Stimulated activated CD8-positive, alpha-beta memory T cell treated with anti-CD3 and anti-CD28 coated beads, Interleukin-7, amount 100 ng/mL, for 24 hours (primary cell): ENCODE measurements around the gene GPD2.
"Not testable (repeated sequence)": the region's sequence is repeated elsewhere in the genome, so short reads cannot be mapped to it uniquely, and the experiment has no call there.

Source experiments
- DNase-seq: peaks from one replicate; pipeline ENCODE4 v3.0.0-alpha.2; 2020; ENCODE audit warnings: low read depth

Gene GPD2

DNA sequence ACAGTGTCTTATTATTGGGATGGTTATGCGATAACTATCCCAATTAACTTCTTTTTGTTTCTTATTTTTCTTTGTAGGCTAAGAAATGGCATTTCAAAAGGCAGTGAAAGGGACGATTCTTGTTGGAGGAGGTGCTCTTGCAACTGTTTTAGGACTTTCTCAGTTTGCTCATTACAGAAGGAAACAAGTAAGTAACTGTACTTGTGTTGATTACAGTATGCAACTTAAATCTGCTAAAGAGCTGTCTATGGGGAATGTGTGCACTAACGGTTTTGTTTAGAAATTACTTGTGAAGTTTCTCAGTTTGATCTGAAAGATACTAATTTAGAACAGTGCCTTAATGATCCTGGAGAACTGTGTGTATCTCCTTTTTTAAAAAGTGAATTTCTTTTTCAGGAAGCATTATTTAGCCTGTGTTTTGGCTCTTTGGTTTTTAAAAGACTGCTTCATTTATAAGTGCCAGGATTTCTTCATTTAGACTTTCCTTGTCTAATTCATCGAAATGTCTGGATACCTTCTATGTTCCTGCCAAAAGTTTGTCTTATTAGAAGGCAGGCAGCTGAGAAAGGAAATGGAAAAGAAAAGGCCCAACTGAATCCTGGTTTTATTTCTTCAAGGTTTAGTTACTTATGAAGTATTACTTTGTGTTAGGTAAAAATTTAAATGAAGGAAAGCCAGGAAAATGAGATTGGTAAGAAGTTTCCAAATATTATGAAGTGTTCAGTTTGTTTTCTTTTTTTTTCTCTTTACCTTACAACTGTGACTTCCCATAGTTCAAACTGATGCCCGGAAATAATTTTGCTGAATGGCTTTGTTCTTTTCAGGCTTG lies 40.1 kb downstream of the GPD2 start:
- no peak for DNase-seq

- no peak for DNase-seq
Observed at GRCh38 chr2:156476850-156477206, 40.6 kb downstream of the GPD2 start.

- no peak for DNase-seq
Observed at GRCh38 chr2:156480376-156480775, 44.2 kb downstream of the GPD2 start.

GRCh38 chr2:156481312-156481711 lies 45.1 kb downstream of the GPD2 start:
- DNase-seq = no peak

DNA sequence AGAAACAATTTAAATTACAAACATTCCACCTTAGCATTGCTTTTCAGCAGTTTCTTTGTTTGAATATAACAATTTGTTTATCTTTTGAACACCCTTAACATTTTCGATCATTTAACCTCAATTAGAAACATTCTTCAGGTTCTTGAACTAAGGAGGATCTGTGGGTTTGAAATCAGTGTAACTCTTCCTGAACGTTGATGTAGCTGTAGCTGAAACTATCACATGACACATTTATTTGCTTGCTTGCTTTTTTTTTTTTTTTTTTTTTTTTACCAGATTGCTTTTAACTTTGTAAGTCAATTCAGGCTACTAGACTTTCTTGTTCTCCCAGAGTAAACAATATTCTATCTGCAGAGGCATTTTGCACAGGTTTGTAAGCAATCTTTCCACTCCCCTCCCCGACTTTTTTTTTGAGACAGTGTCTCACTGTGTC lies 47.6 kb downstream of the GPD2 start:
- DNase-seq = no peak

DNA sequence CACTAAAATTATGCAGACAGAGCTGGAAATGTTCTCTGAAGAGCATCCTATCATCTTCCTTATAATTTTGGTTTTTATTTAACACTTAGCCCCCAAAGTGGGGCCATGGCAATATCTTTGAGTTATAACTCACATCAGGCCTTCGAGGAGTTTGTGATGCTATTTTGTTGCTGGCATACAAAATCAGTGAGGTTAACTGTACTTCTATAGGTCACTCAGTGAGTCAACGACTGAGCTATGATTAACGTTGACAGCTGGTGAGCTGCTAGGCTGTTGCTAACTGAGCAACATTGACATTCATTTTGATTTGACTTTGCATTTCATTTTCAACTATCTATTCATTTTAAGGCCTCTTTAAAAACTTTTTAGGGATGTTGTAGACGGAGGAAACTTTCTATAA lies 50.0 kb downstream of the GPD2 start:
- DNase-seq = no peak

GRCh38 chr2:156486614-156487013 lies 50.4 kb downstream of the GPD2 start:
- DNase-seq = no peak

GRCh38 chr2:156489195-156489594 lies 53.0 kb downstream of the GPD2 start:
- no peak for DNase-seq

DNA sequence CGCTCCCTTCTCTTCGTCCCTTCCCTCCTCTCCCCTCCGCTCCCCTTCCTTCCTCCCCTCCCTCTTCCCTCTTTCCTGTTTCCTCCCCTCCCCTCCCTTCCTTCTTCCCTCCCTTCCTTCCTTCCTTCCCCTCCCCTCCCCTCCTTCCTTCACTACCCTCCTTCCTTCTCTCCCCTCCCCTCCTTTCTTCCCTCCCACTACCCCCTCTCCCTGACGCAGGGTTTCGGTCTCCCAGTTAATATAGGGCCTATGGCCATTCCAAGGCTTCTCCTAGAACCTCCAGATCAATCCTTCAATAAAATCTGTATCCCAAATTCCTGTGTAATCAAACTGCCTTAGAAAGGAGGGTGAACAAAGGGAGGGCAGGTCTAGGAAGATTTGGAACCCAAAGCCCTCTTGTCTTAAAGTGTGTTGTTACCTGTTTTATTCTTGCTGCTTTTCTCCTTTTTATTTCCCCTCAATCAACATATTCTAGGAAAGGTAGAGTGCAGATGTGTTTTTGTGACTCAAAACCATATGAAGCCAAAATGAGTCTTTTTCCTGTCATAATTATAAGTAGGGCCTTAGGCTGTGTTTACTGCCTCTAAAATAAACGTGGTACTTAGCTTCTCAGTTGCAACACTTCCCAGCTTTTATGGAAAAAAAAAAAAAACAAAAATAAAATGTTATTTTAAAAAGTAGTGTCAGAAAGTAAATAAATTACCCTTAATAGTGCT lies 53.7 kb downstream of the GPD2 start:
- DNase-seq = no peak

GRCh38 chr2:156490466-156490840 lies 54.3 kb downstream of the GPD2 start:
- no peak for DNase-seq

GRCh38 chr2:156491176-156491575 lies 55.0 kb downstream of the GPD2 start:
- DNase-seq = no peak

GRCh38 chr2:156492979-156493378 lies 56.8 kb downstream of the GPD2 start:
- no peak for DNase-seq

GRCh38 chr2:156495998-156496397 lies 59.8 kb downstream of the GPD2 start:
- DNase-seq = not testable (repeated sequence)

- DNase-seq = no peak
Observed at GRCh38 chr2:156505696-156506095, 69.5 kb downstream of the GPD2 start.

DNA sequence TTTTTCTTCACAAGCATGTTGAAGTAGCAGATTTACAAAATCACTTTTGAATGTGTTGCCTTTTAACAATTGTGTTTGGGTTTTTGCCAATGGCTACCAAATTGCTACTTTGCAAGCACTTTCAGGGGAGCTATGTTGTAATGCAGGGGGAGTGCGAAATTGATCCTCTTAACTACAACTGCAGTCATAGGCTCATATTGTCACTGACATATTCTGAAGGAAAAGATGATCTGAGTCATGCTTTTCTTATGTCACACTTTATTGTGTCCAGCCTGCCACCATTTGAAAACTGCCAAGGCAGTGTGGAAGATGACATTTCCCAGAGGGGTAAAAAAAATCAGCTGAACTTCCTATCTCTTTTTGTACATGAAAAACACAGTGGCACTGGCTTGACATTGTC lies 74.9 kb downstream of the GPD2 start:
- DNase-seq = no peak

DNA sequence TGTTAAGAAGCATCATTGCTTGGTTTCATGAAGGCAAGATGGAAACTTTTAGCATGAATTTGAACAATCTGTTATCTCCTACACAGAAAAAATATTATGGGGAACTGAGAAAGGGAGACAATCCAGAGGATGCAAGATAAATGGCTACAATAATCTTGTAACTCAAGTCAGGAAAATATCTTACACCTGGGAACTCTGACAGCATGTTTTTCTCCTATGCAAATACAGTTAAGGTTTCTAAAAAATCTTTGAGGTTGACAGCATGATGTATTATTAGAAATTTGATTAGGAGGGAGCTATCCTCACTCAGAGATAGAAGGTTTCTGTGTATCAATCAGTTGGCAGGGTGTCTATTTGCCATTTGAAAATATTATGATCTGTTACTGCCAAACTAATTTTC lies 75.6 kb downstream of the GPD2 start:
- DNase-seq = no peak

- no peak for DNase-seq
Observed at GRCh38 chr2:156512451-156512850, 76.3 kb downstream of the GPD2 start.

GRCh38 chr2:156513219-156513618 lies 77.0 kb downstream of the GPD2 start:
- DNase-seq = no peak

- DNase-seq = no peak
Observed at GRCh38 chr2:156517419-156517818, 81.2 kb downstream of the GPD2 start.

DNA sequence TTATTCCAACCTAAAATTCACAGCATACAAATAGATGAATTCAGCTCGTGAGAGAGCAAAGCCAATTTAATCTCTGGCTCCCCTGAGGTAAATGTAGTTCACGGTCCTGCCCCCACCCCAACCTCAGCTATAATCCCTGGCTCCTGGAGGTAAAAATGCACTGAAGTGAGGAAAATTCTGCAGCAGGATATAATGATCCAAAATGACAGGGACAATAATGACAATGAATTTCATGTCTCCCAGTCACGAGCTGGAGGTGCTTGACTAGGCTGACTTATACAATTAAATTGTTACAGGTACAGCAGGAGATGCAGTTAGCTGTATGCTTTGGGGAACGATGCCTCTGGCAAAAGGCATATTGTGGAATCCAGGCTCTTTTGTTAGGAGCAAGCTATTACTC lies 82.0 kb downstream of the GPD2 start:
- no peak for DNase-seq

- DNase-seq = no peak
Observed at GRCh38 chr2:156522864-156523440, 86.8 kb downstream of the GPD2 start.

- DNase-seq = no peak
Observed at GRCh38 chr2:156526950-156527636, 90.9 kb downstream of the GPD2 start.

DNA sequence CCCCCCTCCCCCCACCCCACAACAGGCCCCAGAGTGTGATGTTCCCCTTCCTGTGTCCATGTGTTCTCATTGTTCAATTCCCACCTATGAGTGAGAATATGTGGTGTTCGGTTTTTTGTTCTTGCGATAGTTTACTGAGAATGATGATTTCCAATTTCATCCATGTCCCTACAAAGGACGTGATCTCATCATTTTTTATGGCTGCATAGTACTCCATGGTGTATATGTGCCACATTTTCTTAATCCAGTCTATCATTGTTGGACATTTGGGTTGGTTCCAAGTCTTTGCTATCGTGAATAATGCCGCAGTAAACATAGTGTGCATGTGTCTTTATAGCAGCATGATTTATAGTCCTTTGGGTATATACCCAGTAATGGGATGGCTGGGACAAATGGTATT lies 92.4 kb downstream of the GPD2 start:
- DNase-seq = not testable (repeated sequence)
